ENCODE results near the gene ZNF330.

ZNF330 gene

DNA sequence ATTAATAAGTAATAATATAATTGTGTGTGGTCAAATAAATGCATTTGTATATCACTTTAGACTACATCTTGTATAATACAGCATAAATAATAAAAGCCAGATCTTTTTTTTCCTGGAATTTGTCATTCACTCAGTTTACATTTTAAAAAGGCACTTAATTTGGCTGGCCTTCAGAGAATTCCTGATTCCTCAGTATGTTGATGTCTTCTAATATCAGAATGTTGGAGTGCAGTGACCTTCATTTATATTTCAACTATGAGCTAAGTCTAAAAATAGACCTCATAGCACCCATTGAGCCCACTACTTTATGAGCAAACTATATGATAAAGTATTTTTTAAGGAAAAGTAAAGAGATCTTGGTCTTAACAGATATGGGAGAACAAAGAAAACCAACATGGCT lies 27.8 kb downstream of the ZNF330 start:
- H3K4me3 ChIP-seq (ENCODE audit: low read depth, low read length, poor library complexity, severe bottlenecking) = no peak overlapping the region
- H3K27ac ChIP-seq (ENCODE audit: low read depth, low read length, poor library complexity, severe bottlenecking) = no peak overlapping the region
- H3K9me2 ChIP-seq (ENCODE audit: low read depth, low read length) = no peaks in the 10 kb centered on the region
- no peak overlapping the region for H3K4me2 ChIP-seq (ENCODE audit: low read length)
- no peaks in the 10 kb centered on the region for H3K79me2 ChIP-seq (ENCODE audit: insufficient read depth, low read length)
- no peak overlapping the region for H2AFZ ChIP-seq (ENCODE audit: low read length)
- no peak for TF ChIP-seq CTCF (IDR thresholded peaks at IDR 0.05; ENCODE audit: low read length)
- no peak for TF ChIP-seq EZH2 (IDR thresholded peaks at IDR 0.05; ENCODE audit: borderline replicate concordance, low read length)
- no peaks in the 10 kb centered on the region for H3K4me1 ChIP-seq (ENCODE audit: insufficient read depth, low read length, severe bottlenecking)
- no peaks in the 10 kb centered on the region for H3K27me3 ChIP-seq (ENCODE audit: insufficient read depth, low read length)
- H3F3A ChIP-seq (ENCODE audit: insufficient read depth, low read length) = no peaks in the 10 kb centered on the region
- no peaks in the 10 kb centered on the region for H4K20me1 ChIP-seq (ENCODE audit: insufficient read depth, low read length)
- H3K9me3 ChIP-seq (ENCODE audit: low read length) = no peaks in the 10 kb centered on the region
- H3K9ac ChIP-seq (ENCODE audit: low read length) = no peak overlapping the region
- no peaks in the 10 kb centered on the region for H3K36me3 ChIP-seq (ENCODE audit: insufficient read depth, low read length)

DNA sequence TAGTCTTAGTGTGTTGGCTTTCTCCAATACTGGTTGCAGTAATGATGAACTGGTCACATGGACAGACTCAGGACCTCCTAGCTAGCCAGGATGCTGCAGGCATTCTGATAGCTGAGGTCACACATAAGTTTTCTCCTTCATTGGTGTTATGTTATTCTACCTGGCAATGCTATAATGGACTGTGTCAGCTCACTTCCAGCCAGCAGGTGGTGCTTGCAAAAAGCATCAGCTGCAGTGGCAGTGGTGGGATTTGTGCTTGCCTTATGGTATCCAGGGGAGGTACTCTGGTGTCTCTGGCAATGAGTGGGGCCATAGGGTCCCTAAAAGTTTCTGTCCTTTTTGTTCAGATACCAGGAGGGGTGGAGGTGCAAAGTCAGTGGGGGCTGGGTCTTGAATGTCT lies 33.6 kb downstream of the ZNF330 start:
- no peak overlapping the region for H2AFZ ChIP-seq (ENCODE audit: low read length)
- no peaks in the 10 kb centered on the region for H3F3A ChIP-seq (ENCODE audit: insufficient read depth, low read length)
- no peak overlapping the region for H3K4me2 ChIP-seq (ENCODE audit: low read length)
- no peak overlapping the region for H3K4me3 ChIP-seq (ENCODE audit: low read depth, low read length, poor library complexity, severe bottlenecking)
- no peaks in the 10 kb centered on the region for H3K79me2 ChIP-seq (ENCODE audit: insufficient read depth, low read length)
- no peaks in the 10 kb centered on the region for H3K4me1 ChIP-seq (ENCODE audit: insufficient read depth, low read length, severe bottlenecking)
- H3K27ac ChIP-seq (ENCODE audit: low read depth, low read length, poor library complexity, severe bottlenecking) = no peak overlapping the region
- no peaks in the 10 kb centered on the region for H3K36me3 ChIP-seq (ENCODE audit: insufficient read depth, low read length)
- no peaks in the 10 kb centered on the region for H4K20me1 ChIP-seq (ENCODE audit: insufficient read depth, low read length)
- TF ChIP-seq EZH2 (IDR thresholded peaks at IDR 0.05; ENCODE audit: borderline replicate concordance, low read length) = no peak
- TF ChIP-seq CTCF (IDR thresholded peaks at IDR 0.05; ENCODE audit: low read length) = peak; percentile 29; the same call in 1 of the 2 replicates
- H3K9me3 ChIP-seq (ENCODE audit: low read length) = no peaks in the 10 kb centered on the region
- H3K27me3 ChIP-seq (ENCODE audit: insufficient read depth, low read length) = no peaks in the 10 kb centered on the region
- no peak overlapping the region for H3K9ac ChIP-seq (ENCODE audit: low read length)
- no peaks in the 10 kb centered on the region for H3K9me2 ChIP-seq (ENCODE audit: low read depth, low read length)

DNA sequence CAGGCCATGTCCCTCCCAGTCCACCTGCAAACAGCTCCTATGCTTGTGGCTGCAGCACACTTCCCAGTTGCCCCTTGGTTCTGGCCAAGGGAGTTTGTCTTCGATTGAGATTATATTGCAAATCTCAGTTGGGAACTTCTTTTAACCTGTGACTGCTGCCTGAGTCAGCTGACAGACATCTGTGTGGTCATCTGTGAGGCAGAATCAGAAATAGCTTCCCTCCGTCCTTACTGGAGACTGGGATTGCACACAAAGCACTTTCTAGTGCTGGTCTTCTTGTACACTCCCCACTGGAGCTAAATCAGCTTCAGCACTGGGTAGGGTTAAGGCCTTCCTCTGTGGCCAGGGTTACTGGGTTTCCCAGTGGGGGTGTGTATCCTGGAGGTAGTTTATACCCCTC lies 34.3 kb downstream of the ZNF330 start:
- Histone ChIP-seq H2AFZ (ENCODE audit: low read length) (no peak overlapping the region), H3K27ac (ENCODE audit: low read depth, low read length, poor library complexity, severe bottlenecking) (no peak overlapping the region), H3K27me3 (ENCODE audit: insufficient read depth, low read length) (no peaks in the 10 kb centered on the region), H3K79me2 (ENCODE audit: insufficient read depth, low read length) (no peaks in the 10 kb centered on the region), H3K9me3 (ENCODE audit: low read length) (no peaks in the 10 kb centered on the region), H3F3A (ENCODE audit: insufficient read depth, low read length) (no peaks in the 10 kb centered on the region), H3K4me3 (ENCODE audit: low read depth, low read length, poor library complexity, severe bottlenecking) (no peak overlapping the region), H3K9me2 (ENCODE audit: low read depth, low read length) (no peaks in the 10 kb centered on the region), H3K36me3 (ENCODE audit: insufficient read depth, low read length) (no peaks in the 10 kb centered on the region), H3K4me2 (ENCODE audit: low read length) (no peak overlapping the region), H4K20me1 (ENCODE audit: insufficient read depth, low read length) (no peaks in the 10 kb centered on the region), H3K4me1 (ENCODE audit: insufficient read depth, low read length, severe bottlenecking) (no peaks in the 10 kb centered on the region), H3K9ac (ENCODE audit: low read length) (no peak overlapping the region)
- no peak for TF ChIP-seq CTCF (IDR thresholded peaks at IDR 0.05; ENCODE audit: low read length)
- TF ChIP-seq EZH2 (IDR thresholded peaks at IDR 0.05; ENCODE audit: borderline replicate concordance, low read length) = no peak

Data from OCI-LY1 (cell line).